A549 (cell line): ENCODE data around the gene HES1. TPM values are rescaled to one million over a fixed set of nuclear protein-coding genes. Genes with fewer than 3 reads are reported as not detected.

Source experiments
- ATAC-seq, 2 experiments: fragments of 200-7000 bp in 1 of 2; fragments of >200 bp in 1 of 2; cut with Nextera tagmentation in 1 of 2; cut with Tn5 transposase in 1 of 2; 3 replicates each; pipeline versions ENCODE4 v1.8.0 to v1.9.1; 2018 to 2020; ENCODE audit warnings: mild to moderate bottlenecking in 1 of 2, moderate library complexity in 1 of 2
- CTCF ChIA-PET: fragments of 300-600 bp; sonication (Branson Sonifier 250); formaldehyde crosslinking; extraction: SDS; loops from one replicate; lab custom pipeline; 2021; ENCODE audit warnings: antibody characterized with exemption, inconsistent platforms; lab: Yijun Ruan, JAX
- POLR2A ChIA-PET: fragments of 350-600 bp; formaldehyde crosslinking; extraction: SDS; loops from one replicate; lab custom pipeline; 2021; ENCODE audit warnings: antibody characterized with exemption, inconsistent platforms; lab: Yijun Ruan, JAX
- DNase-seq, 2 experiments: peaks; one replicate each; pipeline versions ENCODE4 v3.0.0 to v3.0.0-alpha.2; 2011 to 2016; ENCODE audit warnings: low read depth in 1 of 2, low spot score in 1 of 2
- FAIRE-seq: peaks from 2 replicates; lab custom pipeline; 2011; peaks lifted over from hg19 to GRCh38; lab: Jason Lieb, UNC
- H3K27ac ChIP-seq, 2 experiments: fragments of >200 bp; sonication (Bioruptor Twin); formaldehyde crosslinking; 3 replicates each; pipeline ENCODE4 v1.5.1; 2016 to 2017
- H3K4me1 ChIP-seq: fragments of >200 bp; sonication (Bioruptor Twin); formaldehyde crosslinking; 3 replicates; pipeline ENCODE4 v1.6.1; 2016
- H3K4me2 ChIP-seq: fragments of >200 bp; sonication (Bioruptor Twin); formaldehyde crosslinking; 3 replicates; pipeline ENCODE4 v1.6.1; 2016
- H3K4me3 ChIP-seq: fragments of >200 bp; sonication (Bioruptor Twin); formaldehyde crosslinking; 3 replicates; pipeline ENCODE4 v1.5.1; 2016
- H3K9me3 ChIP-seq: fragments of >200 bp; sonication (Bioruptor Twin); formaldehyde crosslinking; 3 replicates; pipeline ENCODE4 v1.6.1; 2016
- ATOH8 ChIP-seq: fragments of 250-450 bp; sonication (Bioruptor Pico); IDR thresholded peaks from 2 replicates; pipeline ENCODE4 v1.5.0; 2020; ENCODE audit warnings: low read depth, mild to moderate bottlenecking, moderate library complexity
- BCL3 ChIP-seq: fragments of >200 bp; sonication (Bioruptor Twin); formaldehyde crosslinking; IDR thresholded peaks from 3 replicates; pipeline ENCODE4 v1.6.1; 2016
- BHLHE40 ChIP-seq: IDR thresholded peaks from 2 replicates; pipeline ENCODE4 v1.6.1; 2012; ENCODE audit warnings: low read depth, low read length, inconsistent platforms
- CBX2 ChIP-seq: fragments of 200-600 bp; sonication (generic); IDR thresholded peaks from 2 replicates; pipeline ENCODE4 v1.6.1; 2016; ENCODE audit warnings: low read depth, mild to moderate bottlenecking, borderline replicate concordance
- CBX8 ChIP-seq: fragments of 200-600 bp; sonication (generic); IDR thresholded peaks from 2 replicates; pipeline ENCODE4 v1.6.1; 2016
- CEBPB ChIP-seq, 2 experiments: fragments of >200 bp in 1 of 2; sonication (Bioruptor Twin) in 1 of 2; formaldehyde crosslinking in 1 of 2; IDR thresholded peaks; 2 replicates each; pipeline ENCODE4 v1.6.1; 2012 to 2016
- CHD2 ChIP-seq: fragments of 150-350 bp; IDR thresholded peaks from 2 replicates; pipeline ENCODE4 v1.6.1; 2014; ENCODE audit warnings: low read length; ENCODE audit not compliant: partially characterized antibody
- CHD4 ChIP-seq: fragments of 200-600 bp; sonication (generic); IDR thresholded peaks from 2 replicates; pipeline ENCODE4 v1.6.1; 2016; ENCODE audit warnings: antibody characterized with exemption, mild to moderate bottlenecking, borderline replicate concordance
- E2F6 ChIP-seq: IDR thresholded peaks from 2 replicates; pipeline ENCODE4 v1.6.1; 2012; ENCODE audit warnings: low read depth, borderline replicate concordance
- EHF ChIP-seq: fragments of 250-450 bp; sonication (Bioruptor Pico); IDR thresholded peaks from 2 replicates; pipeline ENCODE4 v1.5.0; 2020; ENCODE audit warnings: mild to moderate bottlenecking
- FOSB ChIP-seq: fragments of 250-450 bp; sonication (Bioruptor Pico); IDR thresholded peaks from 2 replicates; pipeline ENCODE4 v1.5.0; 2020; ENCODE audit warnings: mild to moderate bottlenecking, moderate library complexity
- HDAC2 ChIP-seq: fragments of 200-600 bp; sonication (generic); IDR thresholded peaks from 2 replicates; pipeline ENCODE4 v1.6.1; 2016
- HEYL ChIP-seq: fragments of 250-450 bp; sonication (Bioruptor Pico); IDR thresholded peaks from 2 replicates; pipeline ENCODE4 v1.8.0; 2021; ENCODE audit warnings: mild to moderate bottlenecking, moderate library complexity
- HOXA7 ChIP-seq: fragments of 250-450 bp; sonication (Bioruptor Pico); IDR thresholded peaks from 2 replicates; pipeline ENCODE4 v1.5.0; 2020; ENCODE audit warnings: mild to moderate bottlenecking, moderate library complexity
- HOXB5 ChIP-seq: fragments of 250-450 bp; sonication (Bioruptor Pico); IDR thresholded peaks from 2 replicates; pipeline ENCODE4 v1.5.0; 2020; ENCODE audit warnings: mild to moderate bottlenecking, moderate library complexity
- KDM1A ChIP-seq: fragments of 200-600 bp; sonication (generic); IDR thresholded peaks from 2 replicates; pipeline ENCODE4 v1.6.1; 2016; ENCODE audit warnings: low read depth, mild to moderate bottlenecking
- KDM5A ChIP-seq: fragments of 200-600 bp; sonication (generic); IDR thresholded peaks from 2 replicates; pipeline ENCODE4 v1.6.1; 2016; ENCODE audit warnings: antibody characterized with exemption, mild to moderate bottlenecking
- MAFK ChIP-seq: fragments of 450-650 bp; IDR thresholded peaks from 2 replicates; pipeline ENCODE4 v1.6.1; 2014; ENCODE audit not compliant: partially characterized antibody
- MAZ ChIP-seq: fragments of 150-350 bp; IDR thresholded peaks from 2 replicates; pipeline ENCODE4 v1.6.1; 2014; ENCODE audit warnings: antibody characterized with exemption, low read depth, low read length, borderline replicate concordance
- MYC ChIP-seq: IDR thresholded peaks from 2 replicates; pipeline ENCODE4 v1.6.1; 2012; ENCODE audit warnings: mild to moderate bottlenecking, inconsistent platforms, low read length, improper control_type of control experiment, borderline replicate concordance
- PHF8 ChIP-seq: fragments of 200-600 bp; sonication (generic); IDR thresholded peaks from 2 replicates; pipeline ENCODE4 v1.6.1; 2016; ENCODE audit warnings: low read depth, mild to moderate bottlenecking, antibody characterized with exemption, moderate library complexity, borderline replicate concordance
- RARB ChIP-seq: fragments of 250-450 bp; sonication (Bioruptor Pico); IDR thresholded peaks from 2 replicates; pipeline ENCODE4 v1.8.0; 2021; ENCODE audit warnings: mild to moderate bottlenecking, moderate library complexity
- RCOR1 ChIP-seq: fragments of 150-350 bp; IDR thresholded peaks from 2 replicates; pipeline ENCODE4 v1.6.1; 2014; ENCODE audit warnings: antibody characterized with exemption, low read length, low read depth
- RFX5 ChIP-seq: fragments of 450-650 bp; IDR thresholded peaks from 2 replicates; pipeline ENCODE4 v1.7.1; 2014; ENCODE audit warnings: antibody characterized with exemption, mild to moderate bottlenecking, moderate library complexity
- RNF2 ChIP-seq: fragments of 200-600 bp; sonication (generic); IDR thresholded peaks from 2 replicates; pipeline ENCODE4 v1.6.1; 2016; ENCODE audit warnings: low read depth, mild to moderate bottlenecking, antibody characterized with exemption, moderate library complexity, borderline replicate concordance
- SMC3 ChIP-seq: fragments of >200 bp; sonication (Bioruptor Twin); formaldehyde crosslinking; IDR thresholded peaks from 3 replicates; pipeline ENCODE4 v1.6.1; 2018; ENCODE audit warnings: inconsistent platforms
- SREBF2 ChIP-seq: fragments of 450-650 bp; IDR thresholded peaks from 2 replicates; pipeline ENCODE4 v1.6.1; 2014; ENCODE audit warnings: mild to moderate bottlenecking, moderate library complexity
- TFCP2L1 ChIP-seq: fragments of 250-450 bp; sonication (Bioruptor Pico); IDR thresholded peaks from 2 replicates; pipeline ENCODE4 v1.5.0; 2021; ENCODE audit warnings: mild to moderate bottlenecking
- ZNF302 ChIP-seq: fragments of 250-450 bp; sonication (Bioruptor Pico); IDR thresholded peaks from 2 replicates; pipeline ENCODE4 v1.9.0; 2021; ENCODE audit warnings: inconsistent platforms, mild to moderate bottlenecking, moderate library complexity
- ZSCAN20 ChIP-seq: fragments of 250-450 bp; sonication (Bioruptor Pico); IDR thresholded peaks from 2 replicates; pipeline ENCODE4 v1.8.0; 2022; ENCODE audit warnings: mild to moderate bottlenecking, moderate library complexity
- WGBS: methylation state at CpG from one replicate; pipeline ENCODE4 v1.1.6; 2017; ENCODE audit errors: missing lambda C conversion rate; 5-methylcytosine and 5-hydroxymethylcytosine counted together
- polyA plus RNA-seq, 4 experiments: library from polyadenylated mRNA; depleted of rRNA in 3 of 4; stranded (reverse); fragments of >200 nt; fragmentation: RNase III in 1 of 4; extraction: RNeasy Plus Mini Kit Qiagen cat#74134 plus additional on column Dnase treatment in 1 of 4; gene quantifications; 2 replicates in 3 of 4; 3 replicates in 1 of 4; pipeline ENCODE4 v1.2.3, GENCODE V29; 2011 to 2017
- TF ChIP-seq, protein P1 (sequence below): fragments of >200 bp; sonication (Bioruptor Twin); formaldehyde crosslinking; IDR thresholded peaks from 2 replicates; pipeline ENCODE4 v1.6.1; 2016
- TF ChIP-seq, protein P2 (sequence below): IDR thresholded peaks from 2 replicates; pipeline ENCODE4 v1.6.1; 2012

The HES1 gene
- polyA plus RNA-seq, 2 of the 4 experiments (the other 2 are of a cell fraction) = 8.3 to 66.6 TPM

DNA sequence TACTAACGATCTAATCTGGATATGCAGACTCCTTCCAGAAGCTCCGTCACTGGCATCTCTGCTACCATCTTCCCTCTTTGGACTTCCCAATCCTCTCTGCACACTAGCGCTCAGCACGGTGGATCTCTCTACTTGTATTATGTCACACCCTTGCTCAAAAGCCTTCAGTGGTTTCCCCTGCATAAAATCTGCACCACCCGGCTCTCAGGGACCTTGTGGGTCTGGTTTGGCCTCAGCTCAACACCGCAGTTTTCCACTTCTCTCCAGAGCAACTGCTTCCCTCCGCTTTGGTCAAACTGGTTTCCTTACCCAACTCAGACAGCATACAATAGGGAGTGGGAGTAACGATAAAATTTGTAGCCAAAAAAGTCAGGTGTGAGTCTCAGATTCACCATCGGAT is 30.7 kb upstream of the HES1 start:
- ATAC-seq (no peak), DNase-seq (no peak), FAIRE-seq (no peak)
- Histone ChIP-seq H3K4me3 (no peak overlapping the region), H3K4me2 (no peak overlapping the region), H3K27ac (no peak overlapping the region), H3K9me3 (no peaks in the 10 kb centered on the region), H3K4me1 (peaks cover 41% of the 10 kb centered on the region)
- ChIA-PET POLR2A (no interaction called here), CTCF (no interaction called here)
- TF ChIP-seq BHLHE40 (no peak), RFX5 (no peak), EHF (CRISPR knock-in tag) (no peak), E2F6 (no peak), FOSB (no peak), CBX8 (no peak), BCL3 (no peak), CBX2 (no peak), ZSCAN20 (CRISPR knock-in tag) (no peak), SMC3 (no peak), RCOR1 (no peak), MAZ (no peak), CHD2 (no peak), MAFK (no peak), HDAC2 (no peak)
- TF ChIP-seq, protein P1, sequence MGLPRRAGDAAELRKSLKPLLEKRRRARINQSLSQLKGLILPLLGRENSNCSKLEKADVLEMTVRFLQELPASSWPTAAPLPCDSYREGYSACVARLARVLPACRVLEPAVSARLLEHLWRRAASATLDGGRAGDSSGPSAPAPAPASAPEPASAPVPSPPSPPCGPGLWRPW = no peak
- WGBS = 89% methylated on average over 9 of the region's 9 CpGs

GRCh38 chr3:194107107-194107506 is 28.8 kb upstream of the HES1 start:
- Histone ChIP-seq H3K4me1 (peaks cover 38% of the 10 kb centered on the region), H3K4me3 (no peak overlapping the region), H3K4me2 (no peak overlapping the region), H3K27ac (0 out of 6 replicates have a peak overlapping the region, but pooled peaks of 1 of the 2 experiments have one; percentile 37), H3K9me3 (no peaks in the 10 kb centered on the region)
- CTCF ChIA-PET = interaction anchor here (1.1 kb wide), 1 partner anchor 30 kb away, joined by 3 read pairs; no protein-coding TSS in a partner anchor
- no peak for ATAC-seq
- TF ChIP-seq CHD4 = no peak
- no peak for TF ChIP-seq SREBF2
- TF ChIP-seq RNF2 = no peak
- no peak for TF ChIP-seq MYC
- TF ChIP-seq ZNF302 (CRISPR knock-in tag) = no peak
- TF ChIP-seq RARB (CRISPR knock-in tag) = no peak
- TF ChIP-seq HOXB5 = no peak
- TF ChIP-seq HEYL = no peak
- no peak for TF ChIP-seq MAZ
- no peak for DNase-seq
- no peak for FAIRE-seq
- WGBS = 86% methylated on average over 1 of the region's 1 CpG
- POLR2A ChIA-PET = no interaction called here

- no peak for FAIRE-seq
- no peak for TF ChIP-seq CBX8
- TF ChIP-seq, protein P2, sequence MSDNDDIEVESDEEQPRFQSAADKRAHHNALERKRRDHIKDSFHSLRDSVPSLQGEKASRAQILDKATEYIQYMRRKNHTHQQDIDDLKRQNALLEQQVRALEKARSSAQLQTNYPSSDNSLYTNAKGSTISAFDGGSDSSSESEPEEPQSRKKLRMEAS = no peak
- TF ChIP-seq TFCP2L1 (CRISPR knock-in tag) = no peak
- no peak for TF ChIP-seq ATOH8
- TF ChIP-seq HOXB5 = no peak
- TF ChIP-seq HOXA7 (CRISPR knock-in tag) = no peak
- TF ChIP-seq KDM5A = no peak
- no peak for TF ChIP-seq ZNF302 (CRISPR knock-in tag)
- no peak for TF ChIP-seq KDM1A
- TF ChIP-seq CEBPB (IDR thresholded peaks at IDR 0.05) = no peak
- no peak for TF ChIP-seq PHF8
- H3K27ac ChIP-seq = peak overlapping the region; percentile 26 to 90; a peak in 4 of 6 replicates
- ATAC-seq = no peak
- no peaks in the 10 kb centered on the region for H3K9me3 ChIP-seq
- no peak overlapping the region for H3K4me3 ChIP-seq
- no peak for DNase-seq
- WGBS = 95% methylated on average over 3 of the region's 3 CpGs
- peak overlapping the region; percentile 31; the same call in 2 of the 3 replicates for H3K4me2 ChIP-seq
- ChIA-PET POLR2A (no interaction called here), CTCF (no interaction called here)
- H3K4me1 ChIP-seq = peaks cover 45% of the 10 kb centered on the region
Observed at GRCh38 chr3:194109192-194109863, 26.6 kb upstream of the HES1 start.
